RWPE1 (cell line): ENCODE data around the gene SPSB2.
A peak's percentile ranks its signal among the peaks of the same experiment; 100 is the strongest.
"Not testable (repeated sequence)": the region's sequence is repeated elsewhere in the genome, so short reads cannot be mapped to it uniquely, and the experiment has no call there.

Source experiments
- CTCF ChIA-PET: fragments of 350-600 bp; sonication (Branson Sonifier 250); formaldehyde crosslinking; extraction: SDS; loops from one replicate; lab custom pipeline; 2021; lab: Yijun Ruan, JAX
- POLR2A ChIA-PET: fragments of 400-600 bp; formaldehyde crosslinking; extraction: SDS; loops from one replicate; lab custom pipeline; 2020; ENCODE audit warnings: antibody characterized with exemption; ENCODE audit not compliant: low non-redundant PET; lab: Yijun Ruan, JAX
- DNase-seq: peaks from one replicate; pipeline ENCODE4 v3.0.0; 2012; ENCODE audit warnings: low spot score
- H3K27ac ChIP-seq: fragments of 450-650 bp; 2 replicates; pipeline ENCODE4 v1.5.1; 2017
- TF ChIP-seq, protein P1 (sequence below): fragments of 450-650 bp; conservative IDR thresholded peaks from 2 replicates; pipeline ENCODE4 v1.5.1; 2017; ENCODE audit warnings: low read depth, mild to moderate bottlenecking

Gene SPSB2

DNA sequence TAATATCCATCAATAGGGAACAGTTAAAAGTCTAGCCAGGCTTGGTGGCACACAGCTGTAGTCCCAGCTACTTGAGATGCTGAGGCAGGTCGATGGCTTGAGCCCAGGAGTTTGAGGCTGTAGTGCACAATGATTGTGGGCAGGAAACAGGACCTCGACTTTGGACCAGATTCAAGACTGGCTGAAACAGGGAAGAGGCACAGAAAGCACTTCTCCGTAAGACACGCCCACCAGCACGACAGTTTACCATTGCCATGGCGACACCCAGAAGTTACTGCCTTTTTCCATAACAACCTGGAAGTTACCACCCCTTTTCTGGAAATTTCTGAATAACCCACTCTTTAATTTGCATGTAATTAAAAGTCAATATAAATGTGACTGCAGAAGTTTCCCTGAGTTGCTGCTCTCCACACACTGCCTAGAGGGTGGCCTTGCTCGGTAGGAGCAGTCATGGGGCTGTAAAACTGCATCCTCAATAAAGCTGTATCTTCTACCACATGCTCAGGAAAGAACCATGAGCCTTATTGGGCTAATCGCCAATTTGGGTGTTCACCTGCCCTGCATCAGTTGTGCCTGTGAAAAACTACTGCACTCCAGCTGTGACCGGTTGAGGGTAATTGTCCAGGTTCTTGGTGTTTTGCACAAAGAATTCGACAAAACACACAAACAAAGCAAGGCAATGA is 26.9 kb upstream of the SPSB2 start:
- ChIA-PET CTCF (interaction anchor here (0.7 to 1.5 kb wide), 2 partner anchors 11 to 28 kb away, joined by 3 read pairs; partner anchors contain the start of gene SPSB2), POLR2A (no interaction called here)
- DNase-seq: no peak
- H3K27ac ChIP-seq: no peak overlapping the region
- TF ChIP-seq, protein P1, sequence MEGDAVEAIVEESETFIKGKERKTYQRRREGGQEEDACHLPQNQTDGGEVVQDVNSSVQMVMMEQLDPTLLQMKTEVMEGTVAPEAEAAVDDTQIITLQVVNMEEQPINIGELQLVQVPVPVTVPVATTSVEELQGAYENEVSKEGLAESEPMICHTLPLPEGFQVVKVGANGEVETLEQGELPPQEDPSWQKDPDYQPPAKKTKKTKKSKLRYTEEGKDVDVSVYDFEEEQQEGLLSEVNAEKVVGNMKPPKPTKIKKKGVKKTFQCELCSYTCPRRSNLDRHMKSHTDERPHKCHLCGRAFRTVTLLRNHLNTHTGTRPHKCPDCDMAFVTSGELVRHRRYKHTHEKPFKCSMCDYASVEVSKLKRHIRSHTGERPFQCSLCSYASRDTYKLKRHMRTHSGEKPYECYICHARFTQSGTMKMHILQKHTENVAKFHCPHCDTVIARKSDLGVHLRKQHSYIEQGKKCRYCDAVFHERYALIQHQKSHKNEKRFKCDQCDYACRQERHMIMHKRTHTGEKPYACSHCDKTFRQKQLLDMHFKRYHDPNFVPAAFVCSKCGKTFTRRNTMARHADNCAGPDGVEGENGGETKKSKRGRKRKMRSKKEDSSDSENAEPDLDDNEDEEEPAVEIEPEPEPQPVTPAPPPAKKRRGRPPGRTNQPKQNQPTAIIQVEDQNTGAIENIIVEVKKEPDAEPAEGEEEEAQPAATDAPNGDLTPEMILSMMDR: no peak

DNA sequence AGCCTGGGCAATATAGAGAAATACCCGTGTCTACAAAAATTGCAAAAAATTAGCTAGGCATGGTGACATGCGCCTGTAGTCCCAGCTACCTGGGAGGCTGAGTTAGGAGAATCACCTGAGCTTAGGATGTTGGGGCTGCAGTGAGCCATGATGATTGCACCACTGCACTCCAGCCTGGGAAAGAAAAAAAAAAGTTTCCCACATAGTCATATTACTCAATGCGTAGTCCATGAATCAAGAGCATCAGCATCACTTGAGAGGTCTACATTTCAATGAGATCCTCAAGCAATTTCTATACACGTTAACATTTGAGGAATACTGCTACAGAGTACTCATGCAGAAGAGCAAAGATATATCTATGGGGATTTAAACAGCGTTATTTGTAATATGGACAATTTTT is 26.3 kb upstream of the SPSB2 start:
- POLR2A ChIA-PET: no interaction called here
- CTCF ChIA-PET: interaction anchor here (1.5 kb wide), 1 partner anchor 27 kb away, joined by 3 read pairs; the partner anchor contains the start of gene SPSB2
- H3K27ac ChIP-seq: no peak overlapping the region
- DNase-seq: no peak
- TF ChIP-seq, protein P1: no peak

DNA sequence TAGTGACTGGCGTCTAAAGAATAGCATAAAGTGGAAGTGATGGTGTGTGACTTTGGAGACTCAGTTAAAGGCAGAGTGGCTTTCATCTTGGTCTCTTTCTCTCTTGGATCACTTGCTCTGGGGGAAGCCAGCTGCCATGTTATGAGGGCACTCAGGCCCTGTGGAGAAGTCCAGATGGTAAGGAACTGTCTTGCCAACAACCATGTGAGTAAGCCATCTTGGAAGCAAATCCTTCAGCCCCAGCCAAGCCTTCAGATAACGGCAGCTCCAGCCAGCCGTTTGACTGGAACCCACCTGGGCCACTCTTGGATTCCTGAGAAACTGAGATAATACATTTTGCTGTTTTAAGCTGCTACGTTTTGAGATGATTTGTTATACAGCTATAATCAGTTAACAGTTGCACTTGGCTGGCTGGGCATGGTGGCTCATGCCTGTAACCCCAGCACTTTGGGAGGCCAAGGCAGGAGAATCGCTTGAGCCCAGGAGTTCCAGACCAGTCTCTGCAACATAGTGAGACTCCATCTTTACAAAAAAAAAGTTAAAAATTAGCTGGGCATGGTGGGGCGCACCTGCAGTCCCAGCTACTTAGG is 23.8 kb upstream of the SPSB2 start:
- TF ChIP-seq, protein P1: no peak
- ChIA-PET CTCF (interaction anchor here (0.6 kb wide), 1 partner anchor 182 kb away, joined by 3 read pairs; no protein-coding TSS in a partner anchor), POLR2A (no interaction called here)
- H3K27ac ChIP-seq: no peak overlapping the region
- DNase-seq: no peak

DNA sequence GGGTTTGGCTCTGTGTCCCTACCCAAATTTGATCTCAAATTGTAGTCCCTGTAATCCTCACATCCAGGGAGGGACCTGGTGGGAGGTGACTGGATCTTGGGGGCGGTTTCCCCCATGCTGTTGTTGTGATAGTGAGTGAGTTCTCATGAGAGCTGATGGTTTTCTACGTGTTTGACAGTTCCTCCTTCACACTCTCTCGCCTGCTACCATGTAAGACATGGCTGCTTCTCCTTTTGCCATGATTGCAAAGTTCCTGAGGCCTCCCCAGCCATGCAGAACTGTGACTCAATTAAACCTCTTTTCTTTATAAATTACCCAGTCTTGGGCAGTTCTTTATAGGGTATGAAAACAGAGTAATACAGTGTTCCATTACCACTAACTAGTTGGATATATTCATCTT is 21.2 kb upstream of the SPSB2 start:
- ChIA-PET CTCF (no interaction called here), POLR2A (no interaction called here)
- DNase-seq: no peak
- no peak overlapping the region for H3K27ac ChIP-seq
- TF ChIP-seq, protein P1: no peak

DNA sequence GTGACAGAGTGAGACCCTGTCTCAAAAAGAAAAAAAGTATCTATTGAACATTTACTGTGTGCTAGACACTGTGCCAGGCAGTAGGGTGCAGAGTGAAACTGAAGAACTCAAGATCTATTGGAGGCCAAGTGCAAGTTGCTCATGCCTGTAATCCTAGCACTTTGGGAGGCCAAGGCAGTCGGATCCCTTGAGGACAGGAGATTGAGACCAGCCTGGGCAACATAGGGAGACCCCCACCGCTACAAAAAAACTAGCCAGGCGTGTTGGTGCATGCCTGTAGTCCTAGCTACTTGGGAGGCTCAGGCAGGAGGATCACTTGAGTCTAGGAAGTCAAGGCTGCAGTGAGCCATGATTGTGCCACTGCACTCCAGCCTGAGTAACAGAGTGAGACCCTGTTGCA is 19.6 kb upstream of the SPSB2 start:
- POLR2A ChIA-PET, DNase-seq, CTCF ChIA-PET, H3K27ac ChIP-seq: not testable (repeated sequence)

DNA sequence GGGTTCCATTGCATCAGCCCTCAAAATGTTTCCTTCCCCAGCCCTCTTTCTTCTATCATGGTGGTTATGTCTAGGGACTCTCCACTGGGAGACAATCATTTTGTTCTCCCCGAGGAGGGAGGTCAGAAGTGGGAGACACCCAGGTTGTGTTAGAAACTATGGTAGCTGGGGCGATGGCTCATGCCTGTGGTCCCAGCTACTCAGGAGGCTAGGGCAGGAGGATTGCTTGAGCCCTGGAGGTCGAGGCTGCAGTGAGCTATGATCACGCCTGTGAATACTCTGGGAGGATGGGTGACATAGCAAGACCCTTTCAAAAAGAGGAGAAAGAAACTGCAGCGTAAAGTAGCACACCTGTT is 18.5 kb upstream of the SPSB2 start:
- peak overlapping the region; percentile 77 for H3K27ac ChIP-seq
- TF ChIP-seq, protein P1: no peak
- CTCF ChIA-PET: interaction anchor here (0.6 to 1.6 kb wide), 13 partner anchors 10 to 362 kb away, joined by 3 to 16 read pairs (median 4); partner anchors contain the start of genes LRRC23, MLF2 and SPSB2
- POLR2A ChIA-PET: interaction anchor here (0.5 to 1.4 kb wide), 7 partner anchors 9 to 1814 kb away, joined by 3 to 9 read pairs (median 3); partner anchors contain the start of gene COPS7A
- no peak for DNase-seq
